Left kidney (tissue), 8 donors: ENCODE measurements around the gene ZNF624. TPM values are rescaled to one million over a fixed set of nuclear protein-coding genes. Genes with fewer than 3 reads are reported as not detected.
"Not testable (repeated sequence)": the region's sequence is repeated elsewhere in the genome, so short reads cannot be mapped to it uniquely, and the experiment has no call there.

Experiments
- DNase-seq: peaks from one replicate; pipeline ENCODE4 v3.0.0-alpha.2; 2013
- long read RNA-seq, 8 donors: transcript quantifications; one replicate each; lab custom pipeline, GENCODE V29; 2026
- polyA plus RNA-seq: library from polyadenylated mRNA; unstranded; fragments of 120-200 nt; gene quantifications from one replicate; pipeline ENCODE4 v1.2.1, GENCODE V29; 2013; ENCODE audit not compliant: insufficient read length

ZNF624 gene
- 12.1 TPM for polyA plus RNA-seq
- long read RNA-seq, donor 1, full-length matches to known transcripts: 13 of 13 reads
- long read RNA-seq, donor 1, partial matches to known transcripts: 0 of 13 reads
- long read RNA-seq, donor 1, other reads (novel, unspliced or antisense): 0 of 13 reads
- long read RNA-seq, donor 2, full-length matches to known transcripts: 8 of 8 reads
- long read RNA-seq, donor 2, partial matches to known transcripts: 0 of 8 reads
- long read RNA-seq, donor 2, other reads (novel, unspliced or antisense): 0 of 8 reads
- long read RNA-seq, donor 3, full-length matches to known transcripts: 7 of 7 reads
- long read RNA-seq, donor 3, partial matches to known transcripts: 0 of 7 reads
- long read RNA-seq, donor 3, other reads (novel, unspliced or antisense): 0 of 7 reads
- long read RNA-seq, donor 4, full-length matches to known transcripts: 2 of 2 reads
- long read RNA-seq, donor 4, partial matches to known transcripts: 0 of 2 reads
- long read RNA-seq, donor 4, other reads (novel, unspliced or antisense): 0 of 2 reads
- long read RNA-seq, donor 5, full-length matches to known transcripts: 13 of 13 reads
- long read RNA-seq, donor 5, partial matches to known transcripts: 0 of 13 reads
- long read RNA-seq, donor 5, other reads (novel, unspliced or antisense): 0 of 13 reads
- long read RNA-seq, donor 6, full-length matches to known transcripts: 8 of 8 reads
- long read RNA-seq, donor 6, partial matches to known transcripts: 0 of 8 reads
- long read RNA-seq, donor 6, other reads (novel, unspliced or antisense): 0 of 8 reads
- long read RNA-seq, donor 7, full-length matches to known transcripts: 6 of 6 reads
- long read RNA-seq, donor 7, partial matches to known transcripts: 0 of 6 reads
- long read RNA-seq, donor 7, other reads (novel, unspliced or antisense): 0 of 6 reads
- long read RNA-seq, donor 8, full-length matches to known transcripts: 4 of 4 reads
- long read RNA-seq, donor 8, partial matches to known transcripts: 0 of 4 reads
- long read RNA-seq, donor 8, other reads (novel, unspliced or antisense): 0 of 4 reads

- DNase-seq: peak; percentile 92
These were observed at the start of gene ZNF624 for GRCh38 chr17:16653367-16654041. ZNF624 (minus strand) TSS chr17:16653850.

DNA sequence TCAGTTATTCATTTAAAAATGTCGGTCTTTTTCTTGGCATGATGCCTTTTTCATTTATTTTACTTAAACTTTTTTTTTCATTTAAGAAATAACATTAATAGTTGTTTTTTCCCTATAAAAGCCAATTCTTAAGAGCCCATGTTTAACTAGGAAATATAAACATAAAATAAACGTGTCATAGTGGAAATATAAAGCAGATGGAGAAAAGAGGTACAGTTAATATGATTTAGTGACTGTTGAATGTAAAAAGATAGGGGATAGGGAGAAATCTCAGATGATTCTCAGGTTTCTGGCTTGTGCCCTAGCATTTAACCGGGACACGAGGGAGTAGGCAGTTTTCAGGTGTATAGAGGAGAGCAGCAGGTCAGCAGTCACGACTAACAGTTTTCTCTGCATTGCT, 44.0 kb upstream of the ZNF624 start:
- not testable (repeated sequence) for DNase-seq

GRCh38 chr17:16690447-16690846, 36.8 kb upstream of the ZNF624 start:
- DNase-seq: not testable (repeated sequence)

- not testable (repeated sequence) for DNase-seq
These were observed 36.2 kb upstream of the ZNF624 start, which contains the start of gene CCDC144A for GRCh38 chr17:16689731-16690281. CCDC144A (plus strand) TSS chr17:16690241; CDS start chr17:16690401, 160 bp downstream.

- not testable (repeated sequence) for DNase-seq
These were observed 33.5 kb upstream of the ZNF624 start for GRCh38 chr17:16687151-16687550.

DNA sequence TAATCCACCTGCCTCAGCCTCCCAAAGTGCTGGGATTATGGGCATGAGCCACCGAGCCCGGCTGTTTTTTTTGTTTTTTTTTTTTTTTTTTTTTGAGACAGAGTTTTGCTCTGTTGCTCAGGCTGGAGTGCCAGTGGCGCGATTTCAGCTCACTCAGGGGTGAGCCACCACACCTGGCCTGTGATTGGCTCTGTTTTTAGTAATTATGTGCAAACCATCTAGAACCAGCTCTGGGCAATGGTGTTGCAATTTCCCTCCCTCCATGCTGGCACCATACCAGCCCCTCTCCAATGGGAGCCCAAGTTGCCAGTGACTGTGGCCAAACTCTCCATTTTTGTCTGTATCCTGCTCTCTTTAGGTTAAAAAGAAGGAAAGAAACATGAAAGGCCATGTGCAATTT, 32.4 kb upstream of the ZNF624 start:
- not testable (repeated sequence) for DNase-seq

GRCh38 chr17:16683290-16684138, 29.9 kb upstream of the ZNF624 start:
- DNase-seq: not testable (repeated sequence)

DNA sequence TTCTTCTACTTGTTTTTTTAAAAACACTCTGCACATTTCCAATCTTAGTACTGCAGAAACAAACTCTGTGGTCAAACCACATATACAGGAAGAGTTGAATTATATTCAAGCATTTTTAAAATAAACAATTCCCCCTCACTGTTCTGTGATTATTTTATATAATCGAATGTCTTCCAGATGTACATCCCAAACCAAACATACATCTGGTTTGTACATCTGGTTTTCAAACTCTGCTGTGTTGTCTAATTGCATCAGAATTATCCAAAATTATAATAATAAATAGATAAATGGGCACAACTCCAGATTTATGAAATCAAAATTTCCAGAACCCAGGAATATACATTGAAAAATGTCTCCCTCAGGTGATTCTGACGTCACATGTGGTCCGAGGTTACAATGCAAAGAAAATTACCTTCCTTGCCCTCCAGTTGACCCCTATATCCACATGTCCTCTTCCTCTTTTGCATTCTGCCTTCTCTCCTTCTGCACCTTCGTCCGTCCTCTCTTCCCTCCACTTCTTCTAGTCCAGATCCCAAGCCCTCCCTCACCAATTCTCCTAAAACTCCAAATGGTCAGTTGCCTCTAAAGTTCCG, 23.1 kb upstream of the ZNF624 start:
- DNase-seq: no peak

- not testable (repeated sequence) for DNase-seq
These were observed 13.4 kb upstream of the ZNF624 start for GRCh38 chr17:16666907-16667636.

GRCh38 chr17:16666553-16666906, 12.9 kb upstream of the ZNF624 start:
- DNase-seq: not testable (repeated sequence)

DNA sequence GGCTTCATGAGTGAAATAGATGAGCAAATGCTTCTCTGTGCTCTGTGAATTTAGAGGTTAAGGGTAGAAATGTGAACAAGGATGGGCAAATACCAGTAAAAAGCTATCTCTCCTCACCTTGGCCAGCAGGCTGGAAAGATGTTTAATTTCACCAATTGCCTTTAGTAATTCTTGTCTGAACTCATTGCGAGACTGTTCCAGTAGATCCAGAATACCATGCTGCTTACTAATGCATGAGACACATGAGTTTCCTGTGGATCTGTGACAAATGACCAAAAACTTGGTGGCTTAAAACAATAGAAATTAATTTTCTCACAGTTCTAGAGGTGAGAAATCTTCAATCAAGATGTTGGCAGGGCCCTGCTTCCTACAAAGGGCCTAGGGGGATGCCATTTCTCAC, 9.3 kb upstream of the ZNF624 start:
- no peak for DNase-seq

DNA sequence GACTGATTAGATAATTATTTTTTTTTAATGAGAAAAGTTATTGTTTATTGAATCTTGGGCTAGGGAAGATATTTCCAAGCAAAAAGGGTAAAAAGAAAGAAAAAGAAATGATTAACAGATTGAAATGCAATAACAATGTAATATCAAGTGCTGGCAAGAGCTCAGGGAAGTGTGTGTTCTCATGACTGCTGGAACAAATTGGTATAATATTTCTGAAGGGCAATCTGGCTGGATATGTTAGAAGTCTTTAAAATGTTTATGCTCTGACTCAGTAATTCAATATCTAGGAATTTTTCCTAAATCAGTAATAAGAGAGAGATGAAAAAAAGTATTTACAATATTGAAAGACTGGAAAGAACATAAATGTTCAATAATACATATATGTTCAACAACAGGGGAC, 7.6 kb upstream of the ZNF624 start:
- no peak for DNase-seq

- no peak for DNase-seq
These were observed 743 bp downstream of the ZNF624 start for GRCh38 chr17:16652847-16653366.

DNA sequence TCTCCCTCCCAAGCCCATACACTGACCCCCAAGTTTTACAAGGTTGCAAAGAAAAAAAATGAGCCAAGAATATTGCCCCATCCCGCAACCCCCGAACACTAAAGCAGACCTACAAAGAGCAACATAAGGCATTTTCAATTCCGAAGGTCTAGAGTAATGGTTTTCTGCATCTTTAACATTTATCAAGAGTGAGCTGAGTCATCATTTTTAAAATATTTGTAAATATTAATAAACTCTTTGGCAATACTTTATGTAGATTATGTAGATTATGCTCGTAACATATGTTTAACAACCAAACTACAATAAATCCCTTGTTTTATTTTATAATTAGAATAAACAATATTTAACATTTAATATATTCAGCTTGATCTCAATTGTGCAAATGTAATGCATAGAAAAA, 1.4 kb downstream of the ZNF624 start:
- no peak for DNase-seq

DNA sequence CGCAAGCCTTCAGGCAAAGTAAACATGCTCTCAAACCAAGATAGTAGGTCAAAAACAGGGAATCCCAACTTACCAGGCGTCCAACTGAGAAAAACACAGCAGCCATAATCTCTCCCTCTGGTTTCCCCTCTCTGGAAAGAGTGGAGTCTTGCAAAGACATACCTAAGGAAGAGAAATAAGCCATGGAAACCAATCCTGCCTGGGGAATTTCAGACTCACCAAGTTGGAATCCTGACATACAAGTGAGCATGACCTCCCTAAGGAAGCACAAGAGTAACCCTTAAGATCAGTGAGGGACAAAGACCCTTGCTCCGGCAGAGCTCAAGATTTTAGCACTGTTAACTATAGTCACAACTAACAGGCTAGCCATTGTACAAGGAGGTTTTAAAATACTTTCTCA, 4.1 kb downstream of the ZNF624 start:
- no peak for DNase-seq

- no peak for DNase-seq
These were observed 14.2 kb downstream of the ZNF624 start for GRCh38 chr17:16639438-16639837.

GRCh38 chr17:16623282-16623681, 30.4 kb downstream of the ZNF624 start:
- no peak for DNase-seq

GRCh38 chr17:16622540-16623277, 30.9 kb downstream of the ZNF624 start:
- no peak for DNase-seq
